ENCODE results near the gene GNB1.

DNA sequence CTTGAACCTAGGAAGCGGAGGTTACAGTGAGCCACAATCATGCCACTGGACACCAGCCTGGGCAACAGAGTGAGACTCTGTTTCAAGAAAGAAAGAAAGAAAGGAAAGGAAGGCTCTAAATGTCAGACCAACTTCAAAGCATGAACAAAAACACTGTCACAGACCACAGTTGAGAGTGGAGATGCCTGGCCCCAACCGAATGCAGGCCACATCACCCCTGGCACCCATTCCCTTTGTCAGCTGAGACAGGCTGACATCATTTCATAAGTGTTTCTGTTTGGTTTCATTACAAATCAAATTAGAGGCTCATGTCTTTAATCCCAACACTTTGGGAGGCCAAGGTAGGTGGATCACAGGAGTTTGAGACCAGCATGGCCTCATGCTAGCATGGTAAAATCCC is 84.0 kb downstream of the GNB1 start:
- TF ChIP-seq, protein P1, sequence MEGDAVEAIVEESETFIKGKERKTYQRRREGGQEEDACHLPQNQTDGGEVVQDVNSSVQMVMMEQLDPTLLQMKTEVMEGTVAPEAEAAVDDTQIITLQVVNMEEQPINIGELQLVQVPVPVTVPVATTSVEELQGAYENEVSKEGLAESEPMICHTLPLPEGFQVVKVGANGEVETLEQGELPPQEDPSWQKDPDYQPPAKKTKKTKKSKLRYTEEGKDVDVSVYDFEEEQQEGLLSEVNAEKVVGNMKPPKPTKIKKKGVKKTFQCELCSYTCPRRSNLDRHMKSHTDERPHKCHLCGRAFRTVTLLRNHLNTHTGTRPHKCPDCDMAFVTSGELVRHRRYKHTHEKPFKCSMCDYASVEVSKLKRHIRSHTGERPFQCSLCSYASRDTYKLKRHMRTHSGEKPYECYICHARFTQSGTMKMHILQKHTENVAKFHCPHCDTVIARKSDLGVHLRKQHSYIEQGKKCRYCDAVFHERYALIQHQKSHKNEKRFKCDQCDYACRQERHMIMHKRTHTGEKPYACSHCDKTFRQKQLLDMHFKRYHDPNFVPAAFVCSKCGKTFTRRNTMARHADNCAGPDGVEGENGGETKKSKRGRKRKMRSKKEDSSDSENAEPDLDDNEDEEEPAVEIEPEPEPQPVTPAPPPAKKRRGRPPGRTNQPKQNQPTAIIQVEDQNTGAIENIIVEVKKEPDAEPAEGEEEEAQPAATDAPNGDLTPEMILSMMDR (IDR thresholded peaks at IDR 0.05), result no peak
- TF ChIP-seq POLR2A (IDR thresholded peaks at IDR 0.05), result no peak

Data from adrenal gland (tissue), 5 donors.